A549 treated with GW870086 at 1 μM for 4 hours (cell line): ENCODE results near the gene OR52M1. TPM values are rescaled to one million over a fixed set of nuclear protein-coding genes. Genes with fewer than 3 reads are reported as not detected.

Experiments used
- total RNA-seq: library from RNA; stranded (reverse); fragments of 200-300 nt; extraction: Qiagen RNA extraction; gene quantifications from 5 replicates; pipeline ENCODE4 v1.2.3, GENCODE V29; 2022; ENCODE audit warnings: low read depth

Gene OR52M1
- total RNA-seq: not detected in 5 replicates

DNA sequence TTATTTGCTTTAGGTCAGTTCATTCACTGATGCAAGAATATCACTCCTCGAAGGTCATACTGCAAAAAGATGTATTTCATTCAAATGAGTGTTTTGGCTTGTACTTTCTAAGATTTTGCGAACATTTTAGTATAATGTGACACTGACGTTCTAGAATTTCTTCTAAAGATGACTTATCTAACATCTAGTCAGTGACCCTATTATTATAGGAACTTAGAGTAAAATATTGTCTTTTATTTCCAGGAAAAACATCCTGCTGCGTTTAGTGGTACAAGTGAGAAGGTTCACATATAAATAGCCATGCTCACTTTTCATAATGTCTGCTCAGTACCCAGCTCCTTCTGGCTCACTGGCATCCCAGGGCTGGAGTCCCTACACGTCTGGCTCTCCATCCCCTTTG is at the start of gene OR52M1:
TSS of gene OR52M1 (plus strand) at position 301 of the 400 bp plus-strand sequence. CDS start at position 301, 0 bp downstream.

DNA sequence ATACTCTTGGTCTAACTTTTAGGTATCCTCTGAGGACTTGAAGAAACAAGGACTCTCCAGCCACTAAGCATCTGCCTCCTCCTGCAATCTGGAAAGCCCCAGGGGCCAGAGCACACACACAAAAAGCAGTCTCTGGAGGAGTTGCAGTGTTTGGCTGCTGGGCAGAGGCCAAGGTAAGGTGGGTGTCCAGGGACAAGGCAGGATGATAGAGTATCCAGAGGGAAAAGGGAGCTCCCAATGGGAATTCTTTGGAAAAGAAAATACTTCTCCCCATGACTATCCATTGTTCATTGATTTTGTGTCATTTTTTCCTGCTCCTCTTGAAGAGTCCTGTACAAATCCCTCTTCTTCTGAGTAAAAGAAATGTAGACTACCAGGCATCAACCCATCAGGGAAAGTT is 36.5 kb downstream of the OR52M1 start, which contains the start of gene OR52I2:
TSS of gene OR52I2 (plus strand) at position 301 of the 400 bp plus-strand sequence.

GRCh38 chr11:4593739-4594138 is 48.7 kb downstream of the OR52M1 start, which contains the start of gene OR52I1:
OR52I1 (plus strand) TSS chr11:4594039; CDS start chr11:4594039, 0 bp downstream.

Other genes starting within 250 kb of the OR52M1 start
- not detected in 5 replicates for gene OR52B4, start 176.8 kb upstream of the OR52M1 start, total RNA-seq
- 18.5 to 23.1 TPM (median 20.9 TPM) in 5 replicates for gene TRIM21, start 151.5 kb upstream of the OR52M1 start, total RNA-seq
- not detected in 5 replicates for gene OR52K2, start 95.9 kb upstream of the OR52M1 start, total RNA-seq
- gene OR52K1, start 62.5 kb upstream of the OR52M1 start, total RNA-seq: not detected in 5 replicates
- not detected in 5 replicates for gene OR52I2, start 36.6 kb downstream of the OR52M1 start, total RNA-seq
- gene OR52I1, start 48.8 kb downstream of the OR52M1 start, total RNA-seq: not detected in 5 replicates
- gene TRIM68, start 63.0 kb downstream of the OR52M1 start, total RNA-seq: 8.1 to 10.0 TPM (median 9.6 TPM) in 5 replicates
- not detected in 5 replicates for gene OR51D1, start 92.3 kb downstream of the OR52M1 start, total RNA-seq
- not detected in 5 replicates for gene OR51E1, start 98.8 kb downstream of the OR52M1 start, total RNA-seq
- not detected in 5 replicates for gene OR51E2, start 152.7 kb downstream of the OR52M1 start, total RNA-seq
- gene MMP26, start 159.6 kb downstream of the OR52M1 start, total RNA-seq: not detected in 5 replicates
- not detected in 5 replicates for gene OR51F1, start 224.7 kb downstream of the OR52M1 start, total RNA-seq